ENCODE results near the gene NMD3.

- TF ChIP-seq SMC3 (IDR thresholded peaks at IDR 0.05; ENCODE audit: low read depth, low read length) (no peak), EP300 (IDR thresholded peaks at IDR 0.05; ENCODE audit: borderline replicate concordance in 1 of 2, low read depth in 1 of 2, low read length in 1 of 2) (no peak), CTCF (IDR thresholded peaks at IDR 0.05) (no peak), REST (IDR thresholded peaks at IDR 0.05; ENCODE audit: low read depth, low read length) (no peak), POLR2AphosphoS5 (IDR thresholded peaks at IDR 0.05; ENCODE audit: low read depth, low read length) (no peak)
- TF ChIP-seq, protein P1, sequence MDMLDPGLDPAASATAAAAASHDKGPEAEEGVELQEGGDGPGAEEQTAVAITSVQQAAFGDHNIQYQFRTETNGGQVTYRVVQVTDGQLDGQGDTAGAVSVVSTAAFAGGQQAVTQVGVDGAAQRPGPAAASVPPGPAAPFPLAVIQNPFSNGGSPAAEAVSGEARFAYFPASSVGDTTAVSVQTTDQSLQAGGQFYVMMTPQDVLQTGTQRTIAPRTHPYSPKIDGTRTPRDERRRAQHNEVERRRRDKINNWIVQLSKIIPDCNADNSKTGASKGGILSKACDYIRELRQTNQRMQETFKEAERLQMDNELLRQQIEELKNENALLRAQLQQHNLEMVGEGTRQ (IDR thresholded peaks at IDR 0.05; ENCODE audit: borderline replicate concordance, low read depth, low read length), result no peak
Observed at GRCh38 chr3:161265916-161266571, 44.9 kb downstream of the NMD3 start.

Measured in SK-N-SH (cell line).